GM11168 (cell line): Measurements from ENCODE around the gene ZNF296.
"Not testable (repeated sequence)": the region's sequence is repeated elsewhere in the genome, so short reads cannot be mapped to it uniquely, and the experiment has no call there.

Experiments
- in situ Hi-C: fragments of 300-500 bp; cut with MboI; formaldehyde crosslinking; loops from one replicate; pipeline ENCODE4 v1.12.0; 2022; ENCODE audit warnings: low sequenced_read_pairs; ENCODE audit not compliant: unreplicated experiment

Gene ZNF296

GRCh38 chr19:45076029-45076850, at the start of gene ZNF296:
Gene ZNF296 (minus strand): TSS chr19:45076478. CDS start chr19:45076373, 105 bp downstream.
- in situ Hi-C loops, result no loop called here

GRCh38 chr19:45125360-45125759, 49.1 kb upstream of the ZNF296 start:
- in situ Hi-C loops, result no loop called here

GRCh38 chr19:45124021-45124420, 47.7 kb upstream of the ZNF296 start:
- in situ Hi-C loops, result no loop called here

GRCh38 chr19:45123440-45123850, 47.2 kb upstream of the ZNF296 start:
- in situ Hi-C loops, result no loop called here

GRCh38 chr19:45122832-45123231, 46.6 kb upstream of the ZNF296 start:
- in situ Hi-C loops, result no loop called here

- in situ Hi-C loops, result no loop called here
Measured at GRCh38 chr19:45121827-45122345, 45.6 kb upstream of the ZNF296 start.

- in situ Hi-C loops, result no loop called here
Measured at GRCh38 chr19:45119582-45119981, 43.3 kb upstream of the ZNF296 start.

GRCh38 chr19:45118591-45119355, 42.5 kb upstream of the ZNF296 start:
- in situ Hi-C loops, result not testable (repeated sequence)

- in situ Hi-C loops, result no loop called here
Measured at GRCh38 chr19:45118106-45118505, 41.8 kb upstream of the ZNF296 start.

- in situ Hi-C loops, result no loop called here
Measured at GRCh38 chr19:45117671-45118070, 41.4 kb upstream of the ZNF296 start.

- in situ Hi-C loops, result no loop called here
Measured at GRCh38 chr19:45117167-45117594, 40.9 kb upstream of the ZNF296 start.

GRCh38 chr19:45115809-45116615, 39.7 kb upstream of the ZNF296 start:
- in situ Hi-C loops, result no loop called here

- in situ Hi-C loops, result no loop called here
Measured at GRCh38 chr19:45114116-45114515, 37.8 kb upstream of the ZNF296 start.

GRCh38 chr19:45113628-45114027, 37.4 kb upstream of the ZNF296 start:
- in situ Hi-C loops, result no loop called here

GRCh38 chr19:45112111-45112827, 36.0 kb upstream of the ZNF296 start:
- in situ Hi-C loops, result no loop called here

- in situ Hi-C loops, result no loop called here
Measured at GRCh38 chr19:45110851-45111266, 34.6 kb upstream of the ZNF296 start.

GRCh38 chr19:45107621-45108150, 31.4 kb upstream of the ZNF296 start:
- in situ Hi-C loops, result no loop called here

- in situ Hi-C loops, result not testable (repeated sequence)
Measured at GRCh38 chr19:45106363-45106762, 30.1 kb upstream of the ZNF296 start.

GRCh38 chr19:45104658-45105349, 28.5 kb upstream of the ZNF296 start:
- in situ Hi-C loops, result no loop called here
